SK-N-MC (cell line): ENCODE data around the gene OMA1.

ENCODE experiments used
- EZH2 ChIP-seq: fragments of 200-600 bp; sonication (generic); IDR thresholded peaks from one replicate; pipeline ENCODE4 v1.6.1; 2017; ENCODE audit warnings: antibody characterized with exemption
- POLR2AphosphoS5 ChIP-seq: IDR thresholded peaks from 2 replicates; pipeline ENCODE4 v1.6.1; 2012; ENCODE audit warnings: mild to moderate bottlenecking, low read depth, low read length, borderline replicate concordance

- TF ChIP-seq POLR2AphosphoS5 (no peak), EZH2 (no peak)
Measured at GRCh38 chr1:58480191-58480590, 66.3 kb downstream of the OMA1 start.
